A673 (cell line): ENCODE results near the gene TMEM129. TPM values are rescaled to one million over a fixed set of nuclear protein-coding genes. Genes with fewer than 3 reads are reported as not detected.

Experiments used
- BruUV-seq: library from RNA; stranded (reverse); fragments of 400-500 nt; replicated peaks from 2 replicates; lab custom pipeline; 2021; lab: Mats Ljungman, UMichigan
- CTCF ChIA-PET: fragments of 300-600 bp; sonication (Branson Sonifier 250); formaldehyde crosslinking; loops from one replicate; lab custom pipeline; 2022; ENCODE audit warnings: antibody characterized with exemption; lab: Charles Lee
- POLR2A ChIA-PET: fragments of 300-600 bp; sonication (Branson Sonifier 250); formaldehyde crosslinking; loops from one replicate; lab custom pipeline; 2022; ENCODE audit warnings: antibody characterized with exemption; ENCODE audit not compliant: low non-redundant PET; lab: Charles Lee
- DNase-seq: peaks from one replicate; pipeline ENCODE4 v3.0.0-alpha.2; 2015; ENCODE audit warnings: low spot score
- H3K27ac ChIP-seq: fragments of 200-600 bp; sonication (generic); 2 replicates; pipeline ENCODE4 v1.5.1; 2016; ENCODE audit warnings: mixed run types, low read depth, mild to moderate bottlenecking, mixed read lengths, antibody characterized with exemption, low read length; ENCODE audit not compliant: poor library complexity, severe bottlenecking
- H3K27me3 ChIP-seq: fragments of 200-600 bp; sonication (generic); replicated peaks from 2 replicates; pipeline ENCODE4 v1.6.1; 2017; ENCODE audit warnings: mixed run types, low read depth, mild to moderate bottlenecking, mixed read lengths, antibody characterized with exemption, low read length; ENCODE audit not compliant: insufficient read depth, poor library complexity
- H3K36me3 ChIP-seq: fragments of 200-600 bp; sonication (generic); 2 replicates; pipeline ENCODE4 v1.6.1; 2016; ENCODE audit warnings: mixed run types, mild to moderate bottlenecking, mixed read lengths, antibody characterized with exemption, low read length; ENCODE audit not compliant: insufficient read depth, poor library complexity, severe bottlenecking
- H3K4me1 ChIP-seq: fragments of 200-600 bp; sonication (generic); 2 replicates; pipeline ENCODE4 v1.6.1; 2017; ENCODE audit warnings: mixed run types, mild to moderate bottlenecking, mixed read lengths, antibody characterized with exemption, low read length; ENCODE audit not compliant: insufficient read depth, poor library complexity, severe bottlenecking
- H3K4me3 ChIP-seq: fragments of 200-600 bp; sonication (generic); 2 replicates; pipeline ENCODE4 v1.5.1; 2016; ENCODE audit warnings: low read depth, mixed run types, mild to moderate bottlenecking, mixed read lengths, low read length; ENCODE audit not compliant: poor library complexity, severe bottlenecking
- H3K9me3 ChIP-seq: fragments of 200-600 bp; sonication (generic); 2 replicates; pipeline ENCODE4 v1.6.1; 2016; ENCODE audit warnings: mixed run types, low read depth, mild to moderate bottlenecking, mixed read lengths, antibody characterized with exemption, low read length; ENCODE audit not compliant: poor library complexity, severe bottlenecking
- CTCF ChIP-seq: fragments of 300-800, 200-600 bp; sonication (generic); conservative IDR thresholded peaks from 2 replicates; pipeline ENCODE4 v1.5.1; 2017; ENCODE audit warnings: low read depth, mild to moderate bottlenecking, antibody characterized with exemption, low read length, moderate library complexity, mixed read lengths
- EZH2 ChIP-seq: fragments of 200-600 bp; sonication (generic); IDR thresholded peaks from 2 replicates; pipeline ENCODE4 v1.6.1; 2017; ENCODE audit warnings: borderline replicate concordance, low read depth, mild to moderate bottlenecking, mixed read lengths, antibody characterized with exemption, low read length; ENCODE audit not compliant: poor library complexity, severe bottlenecking
- intact Hi-C: fragments of 100-400 bp; cut with micrococcal nuclease; formaldehyde crosslinking; loops from one replicate; pipeline ENCODE4 v1.10.0; 2022; ENCODE audit not compliant: unreplicated experiment
- total RNA-seq: library from RNA; stranded (reverse); gene quantifications from 2 replicates; pipeline ENCODE4 v1.2.3, GENCODE V29; 2021

Gene TMEM129
- total RNA-seq, 1 experiment from 2014 or later = 28.8 TPM

- no peak overlapping the region for H3K27ac ChIP-seq
- BruUV-seq = no TSS peak
- intact Hi-C loops = no loop called here
- POLR2A ChIA-PET = no interaction called here
- CTCF ChIA-PET = no interaction called here
- H3K36me3 ChIP-seq = peaks cover 96% of the 10 kb centered on the region
- no peak for DNase-seq
- no peak overlapping the region for H3K4me3 ChIP-seq
- no peaks in the 10 kb centered on the region for H3K9me3 ChIP-seq
- H3K4me1 ChIP-seq = peaks cover 10% of the 10 kb centered on the region
- no peak for TF ChIP-seq EZH2
- no peak for TF ChIP-seq CTCF
- H3K27me3 ChIP-seq = no peaks in the 10 kb centered on the region
These were observed 10.1 kb upstream of the TMEM129 start for GRCh38 chr4:1731180-1731579.

- POLR2A ChIA-PET = no interaction called here
- Histone ChIP-seq H3K9me3 (no peaks in the 10 kb centered on the region), H3K4me1 (peaks cover 10% of the 10 kb centered on the region), H3K36me3 (peaks cover 96% of the 10 kb centered on the region), H3K27ac (no peak overlapping the region), H3K27me3 (no peaks in the 10 kb centered on the region), H3K4me3 (no peak overlapping the region)
- CTCF ChIA-PET = interaction anchor here (0.6 to 1.3 kb wide), 2 partner anchors 26 to 37 kb away, joined by 4 to 6 read pairs; no protein-coding TSS in a partner anchor
- intact Hi-C loops = no loop called here
- DNase-seq = no peak
- no TSS peak for BruUV-seq
- TF ChIP-seq CTCF = no peak
- TF ChIP-seq EZH2 = no peak
These were observed 9.5 kb upstream of the TMEM129 start for GRCh38 chr4:1730532-1731135.

- ChIA-PET CTCF (interaction anchor here (0.5 to 3.4 kb wide), 2 partner anchors 35 to 1538 kb away, joined by 3 to 11 read pairs; no protein-coding TSS in a partner anchor), POLR2A (no interaction called here)
- DNase-seq = no peak
- intact Hi-C loops = no loop called here
- no peaks in the 10 kb centered on the region for H3K9me3 ChIP-seq
- TF ChIP-seq EZH2 (no peak), CTCF (no peak)
- BruUV-seq = TSS peak; percentile 4
- peaks cover 99% of the 10 kb centered on the region for H3K36me3 ChIP-seq
- no peaks in the 10 kb centered on the region for H3K27me3 ChIP-seq
- peaks cover 10% of the 10 kb centered on the region for H3K4me1 ChIP-seq
- H3K4me3 ChIP-seq = no peak overlapping the region
- H3K27ac ChIP-seq = peak overlapping the region; percentile 52
These were observed 7.2 kb upstream of the TMEM129 start for GRCh38 chr4:1728061-1728980.
